Muscle of leg (tissue), 11 donors: ENCODE measurements around the gene ZNF362. TPM values are rescaled to one million over a fixed set of nuclear protein-coding genes. Genes with fewer than 3 reads are reported as not detected.
A peak's percentile ranks its signal among the peaks of the same experiment; 100 is the strongest.

Source experiments
- DNase-seq: peaks from one replicate; pipeline ENCODE4 v3.0.0; 2013
- H3K27ac ChIP-seq: one replicate; pipeline ENCODE4 v1.5.1; 2013; ENCODE audit warnings: mild to moderate bottlenecking, low read length, control low read depth
- H3K27me3 ChIP-seq: one replicate; pipeline ENCODE4 v1.6.1; 2013; ENCODE audit warnings: low read length; ENCODE audit not compliant: control insufficient read depth, insufficient read depth
- H3K36me3 ChIP-seq: one replicate; pipeline ENCODE4 v1.6.1; 2013; ENCODE audit warnings: low read length; ENCODE audit not compliant: control insufficient read depth, insufficient read depth
- H3K4me1 ChIP-seq: one replicate; pipeline ENCODE4 v1.6.1; 2013; ENCODE audit warnings: low read length; ENCODE audit not compliant: control insufficient read depth, insufficient read depth
- H3K4me3 ChIP-seq: one replicate; pipeline ENCODE4 v1.5.1; 2013; ENCODE audit warnings: low read length, control low read depth
- H3K9me3 ChIP-seq: replicated peaks from 2 replicates; pipeline ENCODE4 v1.6.1; 2013; ENCODE audit warnings: low read depth, low read length; ENCODE audit not compliant: control insufficient read depth
- WGBS: methylation state at CpG from one replicate; pipeline ENCODE4 v1.1.5; 2013; ENCODE audit warnings: missing lambda C conversion rate; ENCODE audit not compliant: insufficient coverage; 5-methylcytosine and 5-hydroxymethylcytosine counted together
- polyA plus RNA-seq, 8 donors: library from polyadenylated mRNA; unstranded; fragments of 120-200 nt; gene quantifications; one replicate each; pipeline versions ENCODE4 v1.2.1 to v1.2.3, GENCODE V29; 2013; ENCODE audit warnings: inconsistent platforms in 1 of 8, low replicate concordance in 1 of 8; ENCODE audit not compliant: insufficient read length in 8 of 8, insufficient read depth in 1 of 8
- total RNA-seq: library from RNA; stranded (reverse); fragments of 120-200 nt; gene quantifications from one replicate; pipeline ENCODE4 v1.2.4, GENCODE V29; 2013

Gene ZNF362
- total and polyA plus RNA-seq, 9 donors: 16.1 to 44.1 (median 36.0) TPM

DNA sequence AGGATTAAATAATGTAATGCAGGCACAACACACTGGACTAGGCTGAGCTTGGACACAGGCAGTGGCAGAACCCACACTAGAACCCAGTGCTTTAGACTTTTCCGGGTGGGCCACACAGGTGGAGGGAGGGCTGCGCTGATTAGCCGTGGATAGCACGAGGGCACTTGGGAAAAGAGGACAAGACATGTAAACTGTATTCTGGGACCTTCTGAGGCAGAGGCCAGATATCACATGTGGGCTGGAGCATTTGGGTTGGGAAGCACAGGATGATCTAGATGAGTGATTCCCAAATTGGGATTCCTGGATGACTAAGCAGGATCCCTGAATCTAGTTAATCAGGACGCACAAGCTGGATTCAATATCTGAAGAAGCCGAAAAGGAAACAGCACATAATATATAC lies 84.9 kb downstream of the ZNF362 start:
- Histone ChIP-seq H3K27me3 (no peaks in the 10 kb centered on the region), H3K27ac (peak overlapping the region; percentile 25), H3K4me3 (no peak overlapping the region), H3K4me1 (peaks cover 70% of the 10 kb centered on the region), H3K9me3 (no peaks in the 10 kb centered on the region), H3K36me3 (peaks cover 26% of the 10 kb centered on the region)
- no peak for DNase-seq
- WGBS: 51% methylated on average over 4 of the region's 6 CpGs

GRCh38 chr1:33342041-33342723 lies 85.9 kb downstream of the ZNF362 start:
- Histone ChIP-seq H3K27ac (peak overlapping the region; percentile 90), H3K27me3 (no peaks in the 10 kb centered on the region), H3K4me3 (no peak overlapping the region), H3K4me1 (peaks cover 76% of the 10 kb centered on the region), H3K9me3 (no peaks in the 10 kb centered on the region), H3K36me3 (peaks cover 26% of the 10 kb centered on the region)
- DNase-seq: peak; percentile 96
- WGBS: 28% methylated on average over 2 of the region's 7 CpGs

DNA sequence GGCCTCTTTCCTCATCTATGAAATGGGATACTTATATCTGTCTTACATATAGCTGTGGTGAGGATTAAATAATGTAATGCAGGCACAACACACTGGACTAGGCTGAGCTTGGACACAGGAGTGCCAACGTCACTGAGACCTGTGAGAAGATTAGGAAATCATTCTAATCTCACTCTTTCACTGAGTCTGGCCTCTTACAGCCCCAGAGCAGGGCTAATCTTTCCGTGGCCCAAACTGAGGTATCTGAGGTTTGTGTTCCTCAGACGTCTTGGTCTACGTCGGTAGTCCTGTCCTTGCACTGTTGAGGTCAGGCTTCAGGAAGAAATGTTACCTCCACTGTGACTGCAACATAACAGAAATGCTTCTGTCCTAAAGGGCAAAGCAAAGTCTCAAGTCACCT lies 87.2 kb downstream of the ZNF362 start:
- Histone ChIP-seq H3K4me1 (peaks cover 78% of the 10 kb centered on the region), H3K9me3 (no peaks in the 10 kb centered on the region), H3K4me3 (no peak overlapping the region), H3K27me3 (no peaks in the 10 kb centered on the region), H3K36me3 (peaks cover 26% of the 10 kb centered on the region), H3K27ac (peak overlapping the region; percentile 32)
- DNase-seq: no peak
- WGBS: 65% methylated on average over 4 of the region's 5 CpGs

DNA sequence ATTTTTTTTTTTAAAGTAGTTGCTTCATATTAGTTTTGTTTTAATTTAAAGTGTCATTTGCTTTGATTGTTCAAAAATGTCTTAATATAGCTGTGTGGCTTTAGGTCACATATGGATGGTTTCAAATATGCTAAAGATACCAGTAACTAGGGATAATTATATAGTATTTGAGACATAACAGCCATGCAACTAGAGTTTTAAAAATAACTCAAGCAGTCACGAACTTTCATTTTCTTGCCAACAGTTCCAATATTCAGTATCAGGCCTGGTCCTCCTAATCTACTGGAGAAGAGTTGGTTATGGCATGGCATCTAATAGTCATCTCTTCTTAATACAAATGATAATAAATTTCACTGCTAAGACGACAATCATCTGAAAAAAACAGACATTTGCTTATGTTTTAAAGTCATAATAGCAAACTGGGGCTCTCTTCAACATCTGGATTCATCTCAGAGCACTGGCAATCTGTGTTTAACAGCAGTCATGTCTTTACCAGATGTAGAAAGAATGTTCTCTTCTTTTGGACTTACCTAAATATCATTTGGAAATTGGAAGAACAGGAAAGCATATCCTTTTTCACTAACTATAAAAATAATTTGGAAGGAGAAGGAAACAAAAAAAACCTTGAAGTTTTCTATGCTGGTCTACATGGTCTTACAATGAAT lies 88.7 kb downstream of the ZNF362 start:
- no CpG with 5 or more reads among the region's 2 CpGs for WGBS
- no peak overlapping the region for H3K4me3 ChIP-seq
- peak; percentile 78 for DNase-seq
- H3K27ac ChIP-seq: peak overlapping the region; percentile 66
- peaks cover 65% of the 10 kb centered on the region for H3K4me1 ChIP-seq
- peaks cover 26% of the 10 kb centered on the region for H3K36me3 ChIP-seq
- H3K9me3 ChIP-seq: no peaks in the 10 kb centered on the region
- no peaks in the 10 kb centered on the region for H3K27me3 ChIP-seq

- Histone ChIP-seq H3K4me3 (no peak overlapping the region), H3K36me3 (peaks cover 18% of the 10 kb centered on the region), H3K27ac (peak overlapping the region; percentile 85), H3K4me1 (peaks cover 59% of the 10 kb centered on the region), H3K9me3 (no peaks in the 10 kb centered on the region), H3K27me3 (no peaks in the 10 kb centered on the region)
- no CpG with 5 or more reads among the region's 3 CpGs for WGBS
- DNase-seq: peak; percentile 46
These were observed 90.2 kb downstream of the ZNF362 start for GRCh38 chr1:33346533-33346926.

- peak; percentile 73 for DNase-seq
- no peaks in the 10 kb centered on the region for H3K9me3 ChIP-seq
- peak overlapping the region; percentile 65 for H3K4me3 ChIP-seq
- H3K27me3 ChIP-seq: no peaks in the 10 kb centered on the region
- H3K27ac ChIP-seq: peak overlapping the region; percentile 85
- H3K36me3 ChIP-seq: peaks cover 13% of the 10 kb centered on the region
- 50% methylated on average over 1 of the region's 2 CpGs for WGBS
- peaks cover 53% of the 10 kb centered on the region for H3K4me1 ChIP-seq
These were observed 90.8 kb downstream of the ZNF362 start for GRCh38 chr1:33346927-33347649.

DNA sequence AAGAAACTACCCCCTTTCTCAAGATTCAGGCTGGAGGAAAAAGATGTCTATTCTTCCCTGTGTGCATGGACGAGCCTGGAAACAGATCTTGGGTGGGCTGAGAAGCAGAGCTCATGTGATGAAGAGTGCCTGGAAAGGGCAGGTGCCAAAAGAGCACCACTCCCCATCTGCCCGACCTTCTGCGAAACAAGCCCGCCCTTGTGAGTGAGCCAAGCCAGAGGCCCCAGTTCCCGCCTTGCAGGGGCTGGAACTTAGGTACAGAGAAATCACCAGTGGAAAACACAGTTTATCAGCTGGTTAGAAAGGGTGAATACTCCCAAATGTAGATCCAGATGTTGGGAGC lies 91.3 kb downstream of the ZNF362 start:
- Histone ChIP-seq H3K9me3 (no peaks in the 10 kb centered on the region), H3K4me3 (peak overlapping the region; percentile 65), H3K27ac (peak overlapping the region; percentile 85), H3K27me3 (no peaks in the 10 kb centered on the region), H3K36me3 (peaks cover 15% of the 10 kb centered on the region), H3K4me1 (peaks cover 48% of the 10 kb centered on the region)
- WGBS: 0% methylated on average over 1 of the region's 5 CpGs
- peak; percentile 78 for DNase-seq

DNA sequence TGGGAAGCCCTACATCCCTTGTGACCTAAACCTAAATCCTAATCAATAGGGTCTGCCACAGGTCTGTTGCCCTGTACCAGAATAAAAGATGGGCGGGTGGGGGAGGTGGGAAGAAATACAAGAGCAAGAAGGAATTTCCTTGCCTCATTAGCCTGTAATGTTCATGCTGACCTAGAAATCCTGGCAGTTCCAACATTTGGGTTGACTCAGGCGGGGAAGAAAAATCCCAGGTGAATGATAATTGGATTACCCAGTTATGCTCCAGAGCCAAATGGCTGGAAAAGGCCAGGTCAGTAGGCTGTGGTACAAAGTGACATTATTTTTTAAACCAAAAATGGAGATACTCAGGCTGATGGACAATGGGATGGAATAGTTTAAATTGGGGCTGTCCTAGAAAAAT lies 91.9 kb downstream of the ZNF362 start:
- Histone ChIP-seq H3K9me3 (no peaks in the 10 kb centered on the region), H3K27ac (peak overlapping the region; percentile 85), H3K4me1 (peaks cover 42% of the 10 kb centered on the region), H3K4me3 (peak overlapping the region; percentile 65), H3K27me3 (no peaks in the 10 kb centered on the region), H3K36me3 (peaks cover 13% of the 10 kb centered on the region)
- DNase-seq: no peak
- WGBS: 20% methylated on average over 1 of the region's 2 CpGs

- Histone ChIP-seq H3K36me3 (peaks cover 10% of the 10 kb centered on the region), H3K9me3 (no peaks in the 10 kb centered on the region), H3K4me1 (peaks cover 38% of the 10 kb centered on the region), H3K4me3 (peak overlapping the region; percentile 65), H3K27me3 (no peaks in the 10 kb centered on the region), H3K27ac (peak overlapping the region; percentile 85)
- DNase-seq: no peak
- 4% methylated on average over 8 of the region's 11 CpGs for WGBS
These were observed 92.4 kb downstream of the ZNF362 start for GRCh38 chr1:33348676-33349080.

GRCh38 chr1:33349081-33349759 lies 92.9 kb downstream of the ZNF362 start:
- peaks cover 14% of the 10 kb centered on the region for H3K36me3 ChIP-seq
- under 1% methylated on average over 76 of the region's 78 CpGs for WGBS
- no peaks in the 10 kb centered on the region for H3K9me3 ChIP-seq
- H3K4me1 ChIP-seq: peaks cover 38% of the 10 kb centered on the region
- peak overlapping the region; percentile 65 for H3K4me3 ChIP-seq
- H3K27ac ChIP-seq: peak overlapping the region; percentile 85
- peak; percentile 59 for DNase-seq
- no peaks in the 10 kb centered on the region for H3K27me3 ChIP-seq
